ENCODE results near the gene ROCK2. TPM values are rescaled to one million over a fixed set of nuclear protein-coding genes. Genes with fewer than 3 reads are reported as not detected.
A peak's percentile ranks its signal among the peaks of the same experiment; 100 is the strongest.

Gene ROCK2
- total and polyA plus RNA-seq, 2 of the 13 experiments (the other 11 are each of a cell fraction or from before 2014, with no cell fraction given) = 38.1 to 119 TPM

GRCh38 chr2:11133238-11133935 is 211.0 kb downstream of the ROCK2 start (continued):
- no peak for TF ChIP-seq AKNA (CRISPR knock-in tag; IDR thresholded peaks at IDR 0.05; ENCODE audit: borderline replicate concordance)
- no peak for TF ChIP-seq KDM5A (IDR thresholded peaks at IDR 0.05; ENCODE audit: borderline replicate concordance, low read length)
- no peak for TF ChIP-seq HOXA3 (CRISPR knock-in tag; IDR thresholded peaks at IDR 0.05)
- TF ChIP-seq ZNF672 (CRISPR knock-in tag; IDR thresholded peaks at IDR 0.05) = 0 out of 2 replicates have a peak, but pooled peaks have one; percentile 19
- peak; percentile 53; the same call in 1 of the 2 replicates for TF ChIP-seq ATF3 (CRISPR knock-in tag; IDR thresholded peaks at IDR 0.05)
- TF ChIP-seq ZNF615 (CRISPR knock-in tag; IDR thresholded peaks at IDR 0.05; ENCODE audit: borderline replicate concordance) = no peak
- no peak for TF ChIP-seq NCOR1 (IDR thresholded peaks at IDR 0.05; ENCODE audit: borderline replicate concordance, low read length)
- TF ChIP-seq CHD4 (IDR thresholded peaks at IDR 0.05; ENCODE audit: borderline replicate concordance, low read length) = no peak
- TF ChIP-seq AFF4 (CRISPR knock-in tag; IDR thresholded peaks at IDR 0.05) = no peak
- TF ChIP-seq ARNT2 (CRISPR knock-in tag; IDR thresholded peaks at IDR 0.05; ENCODE audit: low read depth) = peak; percentile 48; the same call in 1 of the 2 replicates
- no peak for TF ChIP-seq NKX3-1 (CRISPR knock-in tag; IDR thresholded peaks at IDR 0.05)
- TF ChIP-seq ZBTB42 (CRISPR knock-in tag; IDR thresholded peaks at IDR 0.05) = 0 out of 2 replicates have a peak, but pooled peaks have one; percentile 49
- TF ChIP-seq GATAD1 (CRISPR knock-in tag; IDR thresholded peaks at IDR 0.05) = no peak
- TF ChIP-seq TCF7 (IDR thresholded peaks at IDR 0.05; ENCODE audit: low read depth) = no peak
- no peak for TF ChIP-seq NFIC (IDR thresholded peaks at IDR 0.05; ENCODE audit: low read length)
- no peak for TF ChIP-seq TP53 (CRISPR knock-in tag; conservative IDR thresholded peaks at IDR 0.05)
- TF ChIP-seq ZNF564 (CRISPR knock-in tag; IDR thresholded peaks at IDR 0.05) = no peak

Measured in HepG2 (cell line).